SK-N-SH treated with all-trans-retinoic acid at 6 μM for 48 hours (cell line): ENCODE measurements around the gene PCDH12.

Experiments
- ATAC-seq: fragments of 200-7000 bp; cut with Tn5 transposase; 3 replicates; pipeline ENCODE4 v1.9.1; 2020; ENCODE audit warnings: mild to moderate bottlenecking, moderate library complexity
- ARNTL ChIP-seq: fragments of 450-650 bp; formaldehyde crosslinking; IDR thresholded peaks from 2 replicates; pipeline ENCODE4 v1.5.0; 2020; ENCODE audit warnings: low read depth, mild to moderate bottlenecking, moderate library complexity, borderline replicate concordance
- BACH2 ChIP-seq: fragments of 250-450 bp; sonication (Bioruptor Pico); IDR thresholded peaks from 2 replicates; pipeline ENCODE4 v1.9.0; 2021; ENCODE audit warnings: mild to moderate bottlenecking, borderline replicate concordance
- CSDC2 ChIP-seq: fragments of 250-450 bp; sonication (Bioruptor Pico); IDR thresholded peaks from 2 replicates; pipeline ENCODE4 v1.5.0; 2020; ENCODE audit warnings: mild to moderate bottlenecking, moderate library complexity
- ESRRG ChIP-seq: fragments of 250-450 bp; sonication (Bioruptor Pico); IDR thresholded peaks from 2 replicates; pipeline ENCODE4 v1.6.1; 2021; ENCODE audit warnings: mild to moderate bottlenecking
- GLIS3 ChIP-seq: fragments of 250-450 bp; sonication (Bioruptor Pico); IDR thresholded peaks from 2 replicates; pipeline ENCODE4 v1.5.0; 2020; ENCODE audit warnings: mild to moderate bottlenecking, moderate library complexity
- OSR1 ChIP-seq: fragments of 250-450 bp; sonication (Bioruptor Pico); IDR thresholded peaks from 2 replicates; pipeline ENCODE4 v1.8.0; 2022; ENCODE audit warnings: moderate library complexity, mild to moderate bottlenecking, inconsistent platforms
- PPARA ChIP-seq: fragments of 250-450 bp; sonication (Bioruptor Pico); IDR thresholded peaks from 2 replicates; pipeline ENCODE4 v1.5.0; 2020; ENCODE audit warnings: mild to moderate bottlenecking, borderline replicate concordance
- RARB ChIP-seq: fragments of 250-450 bp; sonication (Bioruptor Pico); IDR thresholded peaks from 2 replicates; pipeline ENCODE4 v1.8.0; 2021; ENCODE audit warnings: mild to moderate bottlenecking, moderate library complexity
- SNAI2 ChIP-seq: fragments of 250-450 bp; sonication (Bioruptor Pico); IDR thresholded peaks from 2 replicates; pipeline ENCODE4 v1.5.0; 2020; ENCODE audit warnings: mild to moderate bottlenecking, moderate library complexity
- TCF4 ChIP-seq: fragments of 250-450 bp; sonication (Bioruptor Pico); IDR thresholded peaks from 2 replicates; pipeline ENCODE4 v1.8.0; 2021; ENCODE audit warnings: mild to moderate bottlenecking, moderate library complexity, borderline replicate concordance
- TOX ChIP-seq: fragments of 250-450 bp; sonication (Bioruptor Pico); IDR thresholded peaks from 2 replicates; pipeline ENCODE4 v1.8.0; 2021; ENCODE audit warnings: mild to moderate bottlenecking, moderate library complexity, borderline replicate concordance
- ZC3H10 ChIP-seq: fragments of 250-450 bp; sonication (Bioruptor Pico); IDR thresholded peaks from 2 replicates; pipeline ENCODE4 v1.5.1; 2021; ENCODE audit warnings: mild to moderate bottlenecking, moderate library complexity
- ZFP3 ChIP-seq: fragments of 250-450 bp; sonication (Bioruptor Pico); IDR thresholded peaks from 2 replicates; pipeline ENCODE4 v1.5.0; 2020; ENCODE audit warnings: mild to moderate bottlenecking, moderate library complexity
- ZNF565 ChIP-seq: fragments of 450-650 bp; formaldehyde crosslinking; conservative IDR thresholded peaks from 2 replicates; pipeline ENCODE4 v1.5.0; 2020; ENCODE audit warnings: low read depth, mild to moderate bottlenecking, moderate library complexity
- ZNF70 ChIP-seq: fragments of 450-650 bp; formaldehyde crosslinking; IDR thresholded peaks from 2 replicates; pipeline ENCODE4 v1.5.0; 2020; ENCODE audit warnings: mild to moderate bottlenecking, moderate library complexity
- ZNF8 ChIP-seq: fragments of 450-650 bp; formaldehyde crosslinking; IDR thresholded peaks from 2 replicates; pipeline ENCODE4 v1.5.0; 2020; ENCODE audit warnings: mild to moderate bottlenecking, moderate library complexity
- TF ChIP-seq, protein P1 (sequence below): fragments of 250-450 bp; sonication (Bioruptor Pico); IDR thresholded peaks from 2 replicates; pipeline ENCODE4 v1.5.0; 2020; ENCODE audit warnings: mild to moderate bottlenecking, moderate library complexity
- TF ChIP-seq, protein P2 (sequence below): fragments of 250-450 bp; sonication (Bioruptor Pico); IDR thresholded peaks from 2 replicates; pipeline ENCODE4 v1.8.0; 2021; ENCODE audit warnings: low read depth, mild to moderate bottlenecking, moderate library complexity, borderline replicate concordance
- TF ChIP-seq, protein P3 (sequence below): fragments of 250-450 bp; sonication (Bioruptor Pico); IDR thresholded peaks from 2 replicates; pipeline ENCODE4 v1.5.1; 2021; ENCODE audit warnings: mild to moderate bottlenecking, moderate library complexity
- TF ChIP-seq, protein P4 (sequence below): fragments of 250-450 bp; sonication (Bioruptor Pico); IDR thresholded peaks from 2 replicates; pipeline ENCODE4 v1.5.1; 2020; ENCODE audit warnings: low read depth, mild to moderate bottlenecking, moderate library complexity
- TF ChIP-seq, protein P5 (sequence below): fragments of 250-450 bp; sonication (Bioruptor Pico); IDR thresholded peaks from 2 replicates; pipeline ENCODE4 v1.8.0; 2020; ENCODE audit warnings: mild to moderate bottlenecking, moderate library complexity, borderline replicate concordance

Gene PCDH12

GRCh38 chr5:141973871-141974595, 16.0 kb upstream of the PCDH12 start:
- TF ChIP-seq GLIS3 (CRISPR knock-in tag) = no peak
- TF ChIP-seq CSDC2 = no peak
- no peak for TF ChIP-seq SNAI2
- TF ChIP-seq, protein P1, sequence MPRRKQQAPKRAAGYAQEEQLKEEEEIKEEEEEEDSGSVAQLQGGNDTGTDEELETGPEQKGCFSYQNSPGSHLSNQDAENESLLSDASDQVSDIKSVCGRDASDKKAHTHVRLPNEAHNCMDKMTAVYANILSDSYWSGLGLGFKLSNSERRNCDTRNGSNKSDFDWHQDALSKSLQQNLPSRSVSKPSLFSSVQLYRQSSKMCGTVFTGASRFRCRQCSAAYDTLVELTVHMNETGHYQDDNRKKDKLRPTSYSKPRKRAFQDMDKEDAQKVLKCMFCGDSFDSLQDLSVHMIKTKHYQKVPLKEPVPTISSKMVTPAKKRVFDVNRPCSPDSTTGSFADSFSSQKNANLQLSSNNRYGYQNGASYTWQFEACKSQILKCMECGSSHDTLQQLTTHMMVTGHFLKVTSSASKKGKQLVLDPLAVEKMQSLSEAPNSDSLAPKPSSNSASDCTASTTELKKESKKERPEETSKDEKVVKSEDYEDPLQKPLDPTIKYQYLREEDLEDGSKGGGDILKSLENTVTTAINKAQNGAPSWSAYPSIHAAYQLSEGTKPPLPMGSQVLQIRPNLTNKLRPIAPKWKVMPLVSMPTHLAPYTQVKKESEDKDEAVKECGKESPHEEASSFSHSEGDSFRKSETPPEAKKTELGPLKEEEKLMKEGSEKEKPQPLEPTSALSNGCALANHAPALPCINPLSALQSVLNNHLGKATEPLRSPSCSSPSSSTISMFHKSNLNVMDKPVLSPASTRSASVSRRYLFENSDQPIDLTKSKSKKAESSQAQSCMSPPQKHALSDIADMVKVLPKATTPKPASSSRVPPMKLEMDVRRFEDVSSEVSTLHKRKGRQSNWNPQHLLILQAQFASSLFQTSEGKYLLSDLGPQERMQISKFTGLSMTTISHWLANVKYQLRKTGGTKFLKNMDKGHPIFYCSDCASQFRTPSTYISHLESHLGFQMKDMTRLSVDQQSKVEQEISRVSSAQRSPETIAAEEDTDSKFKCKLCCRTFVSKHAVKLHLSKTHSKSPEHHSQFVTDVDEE (CRISPR knock-in tag) = no peak
- no peak for TF ChIP-seq ZNF8 (CRISPR knock-in tag)
- no peak for TF ChIP-seq ARNTL
- no peak for TF ChIP-seq ZNF70 (CRISPR knock-in tag)
- no peak for TF ChIP-seq RARB
- TF ChIP-seq ZFP3 (CRISPR knock-in tag) = no peak
- TF ChIP-seq, protein P2, sequence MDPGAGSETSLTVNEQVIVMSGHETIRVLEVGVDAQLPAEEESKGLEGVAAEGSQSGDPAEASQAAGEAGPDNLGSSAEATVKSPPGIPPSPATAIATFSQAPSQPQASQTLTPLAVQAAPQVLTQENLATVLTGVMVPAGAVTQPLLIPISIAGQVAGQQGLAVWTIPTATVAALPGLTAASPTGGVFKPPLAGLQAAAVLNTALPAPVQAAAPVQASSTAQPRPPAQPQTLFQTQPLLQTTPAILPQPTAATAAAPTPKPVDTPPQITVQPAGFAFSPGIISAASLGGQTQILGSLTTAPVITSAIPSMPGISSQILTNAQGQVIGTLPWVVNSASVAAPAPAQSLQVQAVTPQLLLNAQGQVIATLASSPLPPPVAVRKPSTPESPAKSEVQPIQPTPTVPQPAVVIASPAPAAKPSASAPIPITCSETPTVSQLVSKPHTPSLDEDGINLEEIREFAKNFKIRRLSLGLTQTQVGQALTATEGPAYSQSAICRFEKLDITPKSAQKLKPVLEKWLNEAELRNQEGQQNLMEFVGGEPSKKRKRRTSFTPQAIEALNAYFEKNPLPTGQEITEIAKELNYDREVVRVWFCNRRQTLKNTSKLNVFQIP = no peak
- no peak for TF ChIP-seq OSR1 (CRISPR knock-in tag)
- TF ChIP-seq ZC3H10 = no peak
- TF ChIP-seq BACH2 = no peak
- no peak for TF ChIP-seq PPARA
- TF ChIP-seq ZNF565 (CRISPR knock-in tag) = no peak
- TF ChIP-seq TCF4 = no peak
- TF ChIP-seq, protein P3, sequence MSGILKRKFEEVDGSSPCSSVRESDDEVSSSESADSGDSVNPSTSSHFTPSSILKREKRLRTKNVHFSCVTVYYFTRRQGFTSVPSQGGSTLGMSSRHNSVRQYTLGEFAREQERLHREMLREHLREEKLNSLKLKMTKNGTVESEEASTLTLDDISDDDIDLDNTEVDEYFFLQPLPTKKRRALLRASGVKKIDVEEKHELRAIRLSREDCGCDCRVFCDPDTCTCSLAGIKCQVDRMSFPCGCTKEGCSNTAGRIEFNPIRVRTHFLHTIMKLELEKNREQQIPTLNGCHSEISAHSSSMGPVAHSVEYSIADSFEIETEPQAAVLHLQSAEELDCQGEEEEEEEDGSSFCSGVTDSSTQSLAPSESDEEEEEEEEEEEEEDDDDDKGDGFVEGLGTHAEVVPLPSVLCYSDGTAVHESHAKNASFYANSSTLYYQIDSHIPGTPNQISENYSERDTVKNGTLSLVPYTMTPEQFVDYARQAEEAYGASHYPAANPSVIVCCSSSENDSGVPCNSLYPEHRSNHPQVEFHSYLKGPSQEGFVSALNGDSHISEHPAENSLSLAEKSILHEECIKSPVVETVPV (CRISPR knock-in tag) = no peak
- TF ChIP-seq, protein P4, sequence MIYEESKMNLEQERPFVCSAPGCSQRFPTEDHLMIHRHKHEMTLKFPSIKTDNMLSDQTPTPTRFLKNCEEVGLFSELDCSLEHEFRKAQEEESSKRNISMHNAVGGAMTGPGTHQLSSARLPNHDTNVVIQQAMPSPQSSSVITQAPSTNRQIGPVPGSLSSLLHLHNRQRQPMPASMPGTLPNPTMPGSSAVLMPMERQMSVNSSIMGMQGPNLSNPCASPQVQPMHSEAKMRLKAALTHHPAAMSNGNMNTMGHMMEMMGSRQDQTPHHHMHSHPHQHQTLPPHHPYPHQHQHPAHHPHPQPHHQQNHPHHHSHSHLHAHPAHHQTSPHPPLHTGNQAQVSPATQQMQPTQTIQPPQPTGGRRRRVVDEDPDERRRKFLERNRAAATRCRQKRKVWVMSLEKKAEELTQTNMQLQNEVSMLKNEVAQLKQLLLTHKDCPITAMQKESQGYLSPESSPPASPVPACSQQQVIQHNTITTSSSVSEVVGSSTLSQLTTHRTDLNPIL (CRISPR knock-in tag) = no peak
- TF ChIP-seq, all 23 proteins: peak for 0
- no peak for ATAC-seq

- TF ChIP-seq SNAI2 = no peak
- TF ChIP-seq CSDC2 = no peak
- no peak for TF ChIP-seq TOX (CRISPR knock-in tag)
- TF ChIP-seq ZNF70 (CRISPR knock-in tag) = no peak
- no peak for TF ChIP-seq GLIS3 (CRISPR knock-in tag)
- TF ChIP-seq BACH2 = no peak
- TF ChIP-seq ESRRG (CRISPR knock-in tag) = no peak
- no peak for TF ChIP-seq ZFP3 (CRISPR knock-in tag)
- TF ChIP-seq ZC3H10 = no peak
- TF ChIP-seq, protein P5, sequence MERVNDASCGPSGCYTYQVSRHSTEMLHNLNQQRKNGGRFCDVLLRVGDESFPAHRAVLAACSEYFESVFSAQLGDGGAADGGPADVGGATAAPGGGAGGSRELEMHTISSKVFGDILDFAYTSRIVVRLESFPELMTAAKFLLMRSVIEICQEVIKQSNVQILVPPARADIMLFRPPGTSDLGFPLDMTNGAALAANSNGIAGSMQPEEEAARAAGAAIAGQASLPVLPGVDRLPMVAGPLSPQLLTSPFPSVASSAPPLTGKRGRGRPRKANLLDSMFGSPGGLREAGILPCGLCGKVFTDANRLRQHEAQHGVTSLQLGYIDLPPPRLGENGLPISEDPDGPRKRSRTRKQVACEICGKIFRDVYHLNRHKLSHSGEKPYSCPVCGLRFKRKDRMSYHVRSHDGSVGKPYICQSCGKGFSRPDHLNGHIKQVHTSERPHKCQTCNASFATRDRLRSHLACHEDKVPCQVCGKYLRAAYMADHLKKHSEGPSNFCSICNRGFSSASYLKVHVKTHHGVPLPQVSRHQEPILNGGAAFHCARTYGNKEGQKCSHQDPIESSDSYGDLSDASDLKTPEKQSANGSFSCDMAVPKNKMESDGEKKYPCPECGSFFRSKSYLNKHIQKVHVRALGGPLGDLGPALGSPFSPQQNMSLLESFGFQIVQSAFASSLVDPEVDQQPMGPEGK (CRISPR knock-in tag) = no peak
- TF ChIP-seq, protein P4 (CRISPR knock-in tag) = no peak
- no peak for ATAC-seq
These were observed 12.1 kb upstream of the PCDH12 start for GRCh38 chr5:141969783-141970771.
